HG02943 (cell line): Measurements from ENCODE around the gene CMTM7.
A peak's percentile ranks its signal among the peaks of the same experiment; 100 is the strongest.

Experiments
- ATAC-seq: cut with Tn5 transposase; IDR thresholded peaks from one replicate; pipeline ENCODE4 v1.9.1; 2021; ENCODE audit warnings: mild to moderate bottlenecking, low read depth, moderate library complexity; ENCODE audit not compliant: unreplicated experiment

Gene CMTM7

DNA sequence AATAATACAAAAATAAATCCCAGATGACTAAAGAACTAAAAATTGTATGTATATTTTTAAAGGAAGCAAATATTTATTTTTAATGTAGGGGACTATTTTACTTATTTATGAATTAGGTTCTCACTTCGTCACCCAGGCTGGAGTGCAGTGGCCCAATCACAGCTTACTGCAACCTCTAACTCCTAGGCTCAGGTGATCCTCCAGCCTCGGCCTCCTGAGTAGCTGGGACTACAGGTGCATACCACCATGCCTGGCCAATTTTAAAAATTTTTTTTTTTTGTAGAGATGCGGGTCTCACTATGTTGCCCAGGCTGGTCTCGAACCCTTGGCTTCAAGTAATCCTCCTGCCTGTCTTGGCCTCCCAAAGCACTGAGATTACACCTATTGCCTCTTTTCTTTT, 42.6 kb downstream of the CMTM7 start:
- ATAC-seq, result no peak

DNA sequence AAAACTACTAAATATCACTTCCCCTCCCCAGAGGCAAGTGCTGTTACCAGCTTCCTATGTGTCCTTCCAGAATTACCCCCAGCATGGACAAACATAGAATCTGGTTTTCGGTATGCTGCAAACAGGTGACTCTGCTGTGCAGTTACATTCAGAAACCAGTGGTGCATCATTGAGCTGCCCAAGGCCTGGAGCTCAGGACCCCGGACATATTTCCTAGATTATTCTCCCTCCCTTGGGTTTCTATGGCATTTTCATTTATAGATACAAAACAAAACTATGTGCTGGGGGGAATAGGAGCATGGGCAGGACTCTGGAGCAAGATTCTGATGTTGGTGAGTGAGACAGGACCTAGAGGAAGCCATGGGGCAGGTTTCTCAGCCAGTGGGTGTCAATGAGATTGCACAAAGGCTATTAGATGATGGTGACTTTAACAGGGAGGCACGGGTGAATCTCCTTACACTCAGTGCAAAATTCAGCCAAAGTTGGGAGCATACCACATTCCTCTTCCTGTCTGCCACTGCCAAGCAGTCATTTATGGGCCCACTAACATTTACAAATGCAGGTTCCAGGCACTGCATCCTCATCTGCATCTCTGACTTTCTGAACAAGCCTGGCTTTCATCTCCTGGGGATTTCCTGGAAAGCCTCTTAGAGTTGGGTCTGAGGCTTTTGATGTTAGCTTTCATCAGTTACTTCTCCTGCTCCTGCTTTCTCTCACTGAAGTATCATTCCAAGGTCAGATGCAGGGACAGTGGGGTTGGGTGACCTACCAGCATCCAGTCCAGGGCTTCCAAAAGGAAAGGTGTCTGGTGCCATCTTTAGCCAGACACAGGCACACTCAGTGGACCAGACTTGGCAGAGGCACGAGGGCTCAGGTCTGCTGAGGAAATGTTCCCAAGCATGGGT, 44.5 kb downstream of the CMTM7 start:
- no peak for ATAC-seq

DNA sequence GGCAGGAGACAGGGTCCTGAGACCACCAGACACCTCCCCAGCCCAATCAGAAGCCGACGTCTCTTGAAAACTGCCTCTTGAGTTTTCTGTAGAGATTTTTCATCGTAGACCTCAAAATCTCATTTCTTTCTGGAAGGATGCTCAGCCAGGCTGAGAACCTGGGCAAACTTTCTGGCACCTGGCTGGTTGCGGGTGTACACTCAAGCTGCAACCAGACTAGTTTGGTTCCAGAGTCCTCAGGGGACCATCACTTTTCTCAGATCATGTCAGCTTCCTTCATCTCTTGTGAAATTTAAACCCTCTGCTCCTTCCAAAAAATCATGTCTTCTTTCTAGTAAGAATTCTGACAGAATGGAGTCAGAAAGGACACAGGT, 45.1 kb downstream of the CMTM7 start:
- ATAC-seq, result peak; percentile 32

DNA sequence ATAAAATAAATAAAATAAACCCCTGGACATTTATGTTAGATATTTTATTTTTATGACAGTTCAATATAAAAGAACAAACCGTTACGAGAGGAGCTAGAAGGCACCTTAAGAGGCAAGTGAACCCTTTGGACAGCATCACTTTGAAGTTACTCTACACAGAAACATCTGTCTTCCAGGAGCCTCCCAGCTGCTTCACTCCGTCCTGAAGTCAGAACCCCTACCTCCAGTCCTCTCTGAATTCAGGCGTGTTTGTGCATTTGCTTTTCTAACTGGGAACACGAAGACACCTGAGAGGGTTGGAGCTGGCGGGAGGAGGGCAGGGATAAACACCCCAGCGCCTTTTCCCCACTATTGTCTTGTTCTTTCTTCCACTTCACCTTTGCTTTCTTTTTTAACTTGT, 46.2 kb downstream of the CMTM7 start:
- no peak for ATAC-seq

DNA sequence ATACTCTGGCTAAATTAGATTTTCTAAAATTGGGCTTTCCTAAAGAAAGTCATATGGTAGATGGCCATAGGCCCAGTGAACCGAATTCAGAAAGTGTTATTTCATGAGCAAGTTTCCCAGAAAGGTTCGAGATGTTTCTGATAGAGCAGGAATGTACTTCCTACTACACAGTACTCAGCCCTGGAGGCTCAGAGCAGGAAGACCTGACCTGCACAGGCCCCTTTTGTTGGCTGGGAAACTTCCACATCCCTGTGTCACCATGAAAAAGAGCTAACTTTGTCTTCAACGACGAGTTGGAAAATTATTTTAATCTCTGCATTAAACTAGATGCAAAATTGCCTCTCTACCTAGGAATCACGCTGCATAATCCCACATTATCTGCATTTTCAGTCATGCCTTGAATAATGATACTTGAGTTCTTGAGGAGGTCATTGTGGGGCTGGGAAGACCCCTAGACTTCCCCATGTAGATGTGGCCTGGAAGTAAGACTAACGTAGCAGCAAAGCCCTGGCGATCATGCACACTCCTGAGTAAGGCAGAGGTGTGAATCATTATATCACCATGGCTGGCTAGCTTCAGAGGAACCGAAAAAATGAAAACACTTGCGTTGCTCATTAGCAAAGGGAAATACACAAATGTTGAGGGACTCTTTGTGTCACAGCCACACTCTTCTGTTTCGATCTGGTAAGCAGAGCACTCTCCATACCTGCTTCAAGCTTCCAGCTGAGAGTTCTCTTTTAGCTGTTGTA, 47.1 kb downstream of the CMTM7 start:
- ATAC-seq, result peak; percentile 92

DNA sequence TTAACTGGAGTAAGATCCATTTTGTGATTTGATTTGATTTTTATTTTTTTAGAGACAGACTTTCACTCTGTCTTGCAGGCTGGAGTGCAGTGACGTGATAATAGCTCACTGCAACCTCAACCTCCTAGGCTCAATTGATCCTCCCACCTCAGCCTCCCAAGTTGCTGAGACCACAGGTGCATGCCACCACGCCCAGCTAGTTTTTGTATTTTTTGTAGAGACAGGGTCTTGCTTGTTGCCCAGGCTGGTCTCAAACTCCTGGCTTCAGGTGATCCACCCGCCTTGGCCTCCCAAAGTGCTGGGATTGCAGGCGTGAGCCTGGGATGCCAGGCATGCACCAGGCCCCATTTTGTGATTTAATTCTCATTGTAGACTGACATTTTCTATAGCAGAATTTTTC, 47.8 kb downstream of the CMTM7 start:
- peak; percentile 24 for ATAC-seq

DNA sequence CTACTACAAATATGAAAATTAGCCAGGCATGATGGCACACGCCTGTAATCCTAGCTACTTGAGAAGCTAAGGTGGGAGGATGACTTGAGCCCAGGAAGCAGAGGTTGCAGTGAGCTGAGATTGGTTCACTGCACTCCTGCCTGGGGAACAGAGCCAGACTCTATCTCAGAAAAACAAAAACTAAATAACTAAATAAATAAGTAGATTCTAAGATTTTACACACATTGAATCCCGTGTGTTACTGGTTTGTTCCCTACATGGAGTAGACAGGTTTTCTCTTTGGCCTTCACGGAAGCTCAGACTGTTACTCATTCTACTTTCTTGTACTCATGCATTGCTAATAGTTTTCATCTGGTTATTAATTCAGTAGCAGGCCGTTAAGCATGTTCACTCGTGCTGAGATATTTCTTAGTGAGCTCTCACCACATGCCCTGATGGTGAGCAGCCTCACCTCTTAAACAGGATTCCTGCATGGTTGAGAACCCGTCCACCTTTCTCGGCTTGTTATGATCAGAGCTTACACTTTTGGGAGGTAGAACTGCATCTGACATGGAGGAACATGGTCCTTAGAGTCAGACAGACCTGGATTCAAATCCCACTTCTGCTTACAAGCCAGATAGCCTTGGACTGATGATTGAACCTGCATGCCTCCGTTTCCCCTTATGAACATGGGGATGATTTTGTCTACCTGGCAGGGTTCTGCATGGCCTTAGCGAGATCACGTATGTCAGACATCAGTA, 49.1 kb downstream of the CMTM7 start:
- no peak for ATAC-seq

DNA sequence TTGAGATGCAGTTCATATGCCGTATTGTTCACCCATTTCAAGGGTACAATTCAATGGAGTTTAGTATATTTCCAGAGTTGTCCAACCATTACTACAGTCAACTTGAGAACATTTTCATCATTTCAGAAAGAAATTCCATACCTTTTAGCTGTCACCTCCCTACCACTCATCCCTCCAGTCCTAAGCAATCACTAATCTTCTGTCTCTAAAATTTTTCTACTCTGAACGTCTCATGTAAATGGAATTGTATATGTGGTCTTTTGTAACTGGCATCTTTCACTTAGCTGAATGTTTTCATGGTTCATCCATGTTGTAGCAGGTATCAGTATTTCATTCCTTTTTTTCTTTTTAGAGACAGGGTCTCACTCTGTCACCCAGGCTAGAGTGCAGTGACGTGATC, 51.1 kb downstream of the CMTM7 start:
- no peak for ATAC-seq

DNA sequence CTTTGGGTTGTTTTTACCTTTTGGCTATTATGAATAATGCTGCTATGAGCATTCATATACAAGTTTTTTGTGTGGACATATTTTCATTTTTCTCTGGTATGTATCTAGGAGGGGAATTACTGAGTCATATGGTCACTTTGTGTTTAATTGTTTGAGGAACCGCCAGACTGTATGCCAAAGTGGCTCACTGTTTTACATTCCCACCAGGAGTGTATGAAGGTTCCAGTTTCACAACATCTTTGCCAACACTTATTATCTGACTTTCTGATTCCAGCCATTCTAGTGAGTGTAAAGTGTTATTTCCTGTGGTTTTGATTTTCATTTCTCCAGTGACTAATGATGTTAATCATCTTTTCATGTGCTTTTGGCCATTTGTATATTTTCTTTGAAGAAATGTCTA, 51.8 kb downstream of the CMTM7 start:
- ATAC-seq, result no peak

DNA sequence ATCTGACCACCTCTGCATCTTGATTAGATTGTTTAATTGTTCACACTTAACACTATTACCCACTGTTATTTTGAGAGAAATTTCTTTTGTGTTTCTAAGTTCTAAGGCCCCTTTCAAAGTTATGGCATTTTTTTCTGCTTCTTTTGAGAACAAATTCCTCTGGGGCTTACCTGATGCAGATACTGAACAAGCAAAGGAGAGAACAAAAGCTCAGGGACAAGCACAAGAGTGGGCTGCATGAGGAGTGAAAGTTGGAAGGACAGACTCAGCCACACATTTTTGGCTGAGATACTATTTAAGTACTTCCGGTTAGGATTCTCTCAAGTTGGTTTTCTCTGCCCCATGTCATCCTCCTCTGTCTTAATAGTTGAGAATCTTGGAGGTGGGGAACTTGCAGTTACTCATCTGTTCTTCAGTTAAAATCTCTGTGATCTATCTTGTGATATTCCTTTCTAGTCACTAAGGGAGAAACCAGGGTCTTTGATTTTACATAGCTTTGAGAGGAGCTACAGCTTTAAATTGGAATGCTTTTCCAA, 56.3 kb downstream of the CMTM7 start:
- ATAC-seq, result no peak

DNA sequence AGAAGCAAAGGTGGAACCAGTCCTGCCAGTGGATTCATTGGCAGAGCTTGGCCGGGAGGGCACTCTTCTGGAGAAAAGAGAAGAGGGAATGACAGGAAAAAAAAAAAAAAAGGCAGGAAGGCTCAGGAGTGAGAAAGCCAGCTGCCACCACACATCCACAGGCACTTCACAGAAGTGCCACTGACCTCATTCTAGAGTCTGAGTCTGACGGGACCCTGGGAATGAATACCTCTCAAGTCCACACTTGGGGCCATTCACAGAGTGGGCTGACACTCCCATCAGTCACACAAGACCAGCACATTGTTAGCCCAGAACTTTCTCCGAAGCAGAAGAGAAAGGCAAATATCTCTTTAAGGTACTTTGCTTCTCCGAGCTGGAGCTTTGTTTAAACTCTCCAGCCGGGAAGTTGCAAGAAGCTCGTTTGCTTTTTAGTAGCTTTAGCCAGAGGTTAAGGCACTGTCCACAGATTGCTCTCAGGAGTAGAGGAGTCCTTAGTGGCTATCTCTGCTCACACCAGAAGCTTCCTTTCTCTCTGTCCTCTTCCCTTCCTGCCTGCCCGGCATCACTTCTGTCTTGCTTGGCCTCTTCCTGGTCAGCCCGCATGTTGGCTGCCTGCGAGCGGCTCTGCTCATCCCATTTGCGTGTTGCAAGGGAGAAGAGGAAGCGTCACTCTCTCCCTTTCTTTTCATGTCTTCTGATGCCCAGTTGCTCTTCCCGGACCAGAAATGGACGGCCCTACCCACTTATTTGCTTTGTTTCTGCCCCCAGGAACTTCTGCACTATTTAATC, 57.2 kb downstream of the CMTM7 start:
- ATAC-seq, result no peak

DNA sequence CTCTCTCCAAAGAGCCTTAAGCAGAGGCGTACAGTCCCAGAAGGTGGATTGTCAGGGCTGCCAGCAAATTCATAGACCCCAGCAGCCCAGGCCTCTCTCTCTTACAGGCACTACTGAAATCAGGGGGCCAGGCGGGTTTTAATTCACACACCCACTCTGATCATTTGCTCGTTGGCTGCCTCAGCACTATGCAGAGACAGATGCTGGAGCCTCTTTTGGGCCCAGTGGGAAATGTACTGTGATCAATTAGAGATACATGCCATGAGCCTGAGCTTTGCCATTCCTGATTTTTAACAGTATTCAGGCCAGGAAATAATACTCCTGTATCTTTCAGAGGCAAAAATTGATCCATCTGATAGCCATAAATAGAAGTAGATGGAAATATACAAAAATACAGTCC, 58.0 kb downstream of the CMTM7 start:
- no peak for ATAC-seq

DNA sequence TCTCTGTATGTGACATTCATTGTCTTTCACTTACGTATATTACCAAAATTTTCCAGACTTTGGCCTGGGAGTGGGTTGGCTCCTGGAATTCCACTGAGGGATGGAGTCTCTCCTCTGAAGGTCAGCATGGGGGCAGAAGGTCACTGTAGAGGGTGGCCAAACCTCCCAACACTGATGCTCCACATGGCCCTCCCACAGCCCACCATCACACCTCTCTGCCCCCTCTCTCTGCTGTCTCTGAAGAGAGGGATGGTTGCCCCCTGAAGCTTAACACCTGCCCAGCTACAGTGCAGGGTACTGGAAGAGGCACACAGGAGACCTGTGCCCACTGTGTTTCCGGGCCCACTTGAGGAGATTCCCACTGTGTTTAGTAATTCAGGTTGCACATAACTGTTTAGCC, 58.8 kb downstream of the CMTM7 start:
- ATAC-seq, result no peak

DNA sequence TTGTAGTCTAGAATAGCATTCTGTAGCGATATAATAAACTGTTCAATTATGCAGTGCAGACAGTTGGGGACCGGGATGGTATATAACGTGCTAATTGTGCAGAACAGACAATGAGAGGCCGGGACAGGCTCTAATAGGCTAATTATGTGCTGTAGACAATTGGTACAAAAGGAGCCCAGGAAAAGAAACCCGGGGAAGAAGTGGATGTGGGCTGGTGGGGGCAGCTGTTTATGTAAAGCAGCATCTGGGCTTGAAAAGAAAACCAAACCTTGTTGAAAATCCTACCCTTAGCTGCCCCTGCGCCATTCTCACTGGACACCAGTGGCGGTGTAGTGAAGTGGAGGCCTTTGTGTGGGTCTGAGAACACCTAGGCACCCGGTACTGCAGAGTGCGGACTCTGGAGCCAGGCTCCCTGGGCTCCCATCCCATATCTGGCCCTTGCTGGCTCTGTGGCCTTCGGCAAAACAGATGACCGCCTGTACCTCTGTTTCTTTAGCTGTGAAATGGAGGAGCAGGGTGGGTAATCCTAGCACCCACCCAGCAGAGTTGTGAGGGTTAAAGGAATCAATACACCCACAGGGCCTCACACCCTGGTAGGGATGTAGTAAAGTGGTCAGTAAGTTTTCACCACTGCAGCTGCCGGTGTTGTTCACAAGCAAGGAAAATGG, 59.5 kb downstream of the CMTM7 start:
- no peak for ATAC-seq

DNA sequence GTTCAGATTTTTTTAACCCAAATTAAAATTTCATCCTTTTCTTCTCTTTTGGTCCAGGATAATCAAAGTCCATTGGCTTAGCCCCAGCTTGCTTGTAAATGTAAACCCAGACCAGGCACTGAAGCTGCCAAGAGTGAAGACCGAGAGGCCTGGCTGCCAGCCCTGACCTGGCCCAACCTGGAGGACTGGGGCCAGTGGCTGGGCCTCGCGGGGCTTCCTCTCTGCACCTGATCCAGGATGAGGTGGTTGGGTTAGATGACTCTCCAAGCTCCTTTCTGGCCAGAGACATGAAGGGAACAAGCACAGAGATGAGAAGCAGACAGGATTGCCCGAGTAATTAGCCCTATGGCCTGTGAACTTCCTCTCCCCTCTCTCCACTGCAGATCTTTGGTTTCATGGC, 60.4 kb downstream of the CMTM7 start:
- no peak for ATAC-seq

DNA sequence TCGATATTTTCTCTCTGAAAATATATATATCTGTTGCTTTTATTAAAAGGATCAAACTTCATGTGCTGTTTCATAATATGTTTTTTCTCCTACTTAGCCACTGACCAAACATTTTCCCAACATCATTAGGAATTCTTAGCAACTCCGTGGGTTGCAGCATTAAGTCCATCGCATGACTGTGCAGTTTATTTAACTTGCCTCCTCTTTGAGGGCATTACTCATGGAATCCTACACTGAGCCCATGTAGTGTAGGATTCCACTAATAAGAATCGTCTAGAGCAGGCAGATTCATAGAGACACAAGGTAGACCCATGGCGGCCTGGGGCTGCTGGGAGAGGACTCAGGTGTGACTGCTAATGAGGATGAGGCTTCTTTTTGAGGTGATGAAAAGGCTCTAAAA, 61.7 kb downstream of the CMTM7 start:
- no peak for ATAC-seq

DNA sequence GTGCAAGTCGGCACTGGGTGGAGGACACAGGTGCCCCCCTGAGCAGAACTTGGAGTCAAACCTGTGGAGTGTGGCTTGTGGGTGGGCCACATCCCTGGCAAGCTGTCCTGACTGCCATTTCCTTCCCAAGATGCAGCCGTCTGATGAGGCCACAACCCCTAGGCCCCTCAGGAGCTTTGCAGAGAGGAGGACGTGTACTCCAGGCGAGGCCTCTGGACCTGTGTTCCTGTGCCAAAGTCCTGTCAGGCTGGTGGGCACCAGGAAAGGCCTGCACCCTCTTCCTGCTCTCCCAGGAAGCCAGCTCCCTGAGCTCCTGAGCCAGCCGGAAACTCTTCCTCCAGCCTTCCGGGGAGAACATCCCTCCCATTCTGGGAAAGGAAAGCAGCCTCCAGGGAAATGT, 62.5 kb downstream of the CMTM7 start:
- ATAC-seq, result no peak

DNA sequence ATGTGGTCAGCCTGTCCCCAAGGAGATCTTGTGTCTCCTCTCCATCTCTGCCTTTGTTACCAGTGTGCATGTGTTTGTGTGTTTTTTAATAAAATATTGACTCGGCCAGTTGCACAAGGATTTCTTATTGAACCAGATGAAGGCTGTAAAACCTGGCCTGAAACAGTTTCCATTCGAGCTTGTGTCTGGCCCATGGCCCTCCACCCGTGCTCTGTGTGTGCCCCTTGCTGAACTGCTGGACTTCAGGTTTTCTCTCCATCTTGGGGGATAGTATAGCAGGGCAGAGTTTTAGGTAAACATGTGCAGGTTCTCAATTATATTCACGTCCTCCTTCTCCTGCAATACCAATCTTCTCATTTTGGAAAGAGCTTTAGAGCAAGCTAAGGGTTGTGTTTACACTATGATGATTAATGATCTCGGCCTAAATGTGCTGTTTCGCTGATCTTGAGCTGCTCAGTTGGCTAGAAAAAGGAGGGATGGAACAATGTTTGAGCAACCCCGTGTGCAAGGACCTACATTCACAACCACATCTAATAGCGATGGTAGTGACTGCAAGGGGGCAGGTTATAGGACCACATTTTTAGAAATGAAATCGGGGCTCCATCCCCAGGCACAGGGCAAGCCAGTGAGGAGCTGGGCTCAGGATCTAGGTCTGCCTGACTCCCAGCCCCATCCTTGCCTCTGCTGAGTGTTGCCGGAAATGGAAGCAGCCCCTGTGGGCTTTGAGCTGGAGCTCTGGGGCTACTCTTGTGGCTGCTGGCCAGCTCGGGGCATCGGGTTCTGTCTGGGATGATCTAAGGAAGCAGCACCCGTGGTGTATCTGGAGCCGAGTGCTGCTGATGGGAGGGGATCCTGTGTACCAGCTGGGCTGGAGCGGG, 63.3 kb downstream of the CMTM7 start:
- no peak for ATAC-seq
